DMS79 (cell line): ENCODE results near the gene USH1C.

Experiments used
- DNase-seq: peaks from one replicate; lab custom pipeline; 2025; lab: John Stamatoyannopoulos, UW

USH1C gene

GRCh38 chr11:17570034-17570433, 25.8 kb upstream of the USH1C start:
- no peak for DNase-seq

- no peak for DNase-seq
These were observed 24.7 kb upstream of the USH1C start for GRCh38 chr11:17568944-17569343.

GRCh38 chr11:17564687-17565042, 20.4 kb upstream of the USH1C start:
- DNase-seq, result no peak

GRCh38 chr11:17563961-17564686, 19.9 kb upstream of the USH1C start:
- DNase-seq, result no peak

- no peak for DNase-seq
These were observed 19.0 kb upstream of the USH1C start for GRCh38 chr11:17563231-17563646.

- DNase-seq, result no peak
These were observed 17.3 kb upstream of the USH1C start for GRCh38 chr11:17561526-17561925.

- no peak for DNase-seq
These were observed 16.8 kb upstream of the USH1C start for GRCh38 chr11:17561111-17561415.

- DNase-seq, result no peak
These were observed 16.3 kb upstream of the USH1C start for GRCh38 chr11:17560281-17561110.

- no peak for DNase-seq
These were observed 15.3 kb upstream of the USH1C start for GRCh38 chr11:17559341-17560087.

GRCh38 chr11:17558916-17559315, 14.7 kb upstream of the USH1C start:
- no peak for DNase-seq

- DNase-seq, result no peak
These were observed 14.0 kb upstream of the USH1C start for GRCh38 chr11:17558025-17558780.

- DNase-seq, result no peak
These were observed 12.8 kb upstream of the USH1C start for GRCh38 chr11:17556999-17557398.

- no peak for DNase-seq
These were observed 10.3 kb upstream of the USH1C start for GRCh38 chr11:17554487-17554886.

GRCh38 chr11:17553249-17553546, 9.0 kb upstream of the USH1C start:
- no peak for DNase-seq

- no peak for DNase-seq
These were observed 8.4 kb upstream of the USH1C start for GRCh38 chr11:17552392-17553248.

GRCh38 chr11:17552041-17552355, 7.8 kb upstream of the USH1C start:
- DNase-seq, result no peak

- DNase-seq, result no peak
These were observed 7.3 kb upstream of the USH1C start for GRCh38 chr11:17551347-17552040.

GRCh38 chr11:17550450-17551346, 6.5 kb upstream of the USH1C start:
- no peak for DNase-seq

GRCh38 chr11:17548444-17548843, 4.2 kb upstream of the USH1C start:
- no peak for DNase-seq

- DNase-seq, result no peak
These were observed 3.7 kb upstream of the USH1C start for GRCh38 chr11:17547932-17548331.
